Motor neuron (in vitro differentiated cells): ENCODE results near the gene CARD6. TPM values are rescaled to one million over a fixed set of nuclear protein-coding genes. Genes with fewer than 3 reads are reported as not detected.
"Not testable (repeated sequence)": the region's sequence is repeated elsewhere in the genome, so short reads cannot be mapped to it uniquely, and the experiment has no call there.

Experiments
- ATAC-seq, 8 experiments: fragments of 200-7000 bp; cut with Tn5 transposase; replicated peaks in 6 of 8; 2 replicates each; pipeline ENCODE4 v1.8.0; 2021; ENCODE audit warnings: mild to moderate bottlenecking in 8 of 8, moderate library complexity in 8 of 8
- H3K27ac ChIP-seq, 2 donors: fragments of 250-450 bp; sonication (Bioruptor Pico); 2 replicates each; pipeline ENCODE4 v1.9.0; 2021; ENCODE audit warnings: antibody characterized with exemption in 2 of 2, mild to moderate bottlenecking in 2 of 2, moderate library complexity in 1 of 2
- H3K4me1 ChIP-seq, 2 donors: fragments of 250-450 bp; sonication (Bioruptor Pico); replicated peaks in 1 of 2; 2 replicates each; pipeline ENCODE4 v1.6.1; 2021; ENCODE audit warnings: antibody characterized with exemption in 2 of 2, mild to moderate bottlenecking in 2 of 2, moderate library complexity in 1 of 2
- H3K4me3 ChIP-seq, 5 donors: fragments of 250-450 bp; sonication (Bioruptor Pico); 2 replicates each; pipeline ENCODE4 v1.9.0; 2021; ENCODE audit warnings: antibody characterized with exemption in 5 of 5, mild to moderate bottlenecking in 5 of 5, moderate library complexity in 4 of 5
- WGBS, 10 experiments: fragments of 450-650 bp; shearing (Covaris generic); methylation state at CpG; one replicate each; pipeline ENCODE4 v1.0.0; 2022; 5-methylcytosine and 5-hydroxymethylcytosine counted together
- in situ Hi-C, 9 experiments: fragments of 400-800 bp; cut with MboI; loops; one replicate each; pipeline ENCODE4 v1.15.0; 2021; ENCODE audit warnings: low sequenced_read_pairs in 9 of 9, low pct_unique_long_range_greater_than_20kb in 2 of 9; ENCODE audit not compliant: unreplicated experiment in 9 of 9
- total RNA-seq, 8 experiments: library from RNA; unstranded; fragments of 300-600 nt; gene quantifications; 2 replicates each; pipeline versions ENCODE4 v1.2.3 to v1.2.4, GENCODE V29; 2022

Gene CARD6
- total RNA-seq, 8 experiments from 2014 or later = 0.04 to 13.5 (median 0.33) TPM

DNA sequence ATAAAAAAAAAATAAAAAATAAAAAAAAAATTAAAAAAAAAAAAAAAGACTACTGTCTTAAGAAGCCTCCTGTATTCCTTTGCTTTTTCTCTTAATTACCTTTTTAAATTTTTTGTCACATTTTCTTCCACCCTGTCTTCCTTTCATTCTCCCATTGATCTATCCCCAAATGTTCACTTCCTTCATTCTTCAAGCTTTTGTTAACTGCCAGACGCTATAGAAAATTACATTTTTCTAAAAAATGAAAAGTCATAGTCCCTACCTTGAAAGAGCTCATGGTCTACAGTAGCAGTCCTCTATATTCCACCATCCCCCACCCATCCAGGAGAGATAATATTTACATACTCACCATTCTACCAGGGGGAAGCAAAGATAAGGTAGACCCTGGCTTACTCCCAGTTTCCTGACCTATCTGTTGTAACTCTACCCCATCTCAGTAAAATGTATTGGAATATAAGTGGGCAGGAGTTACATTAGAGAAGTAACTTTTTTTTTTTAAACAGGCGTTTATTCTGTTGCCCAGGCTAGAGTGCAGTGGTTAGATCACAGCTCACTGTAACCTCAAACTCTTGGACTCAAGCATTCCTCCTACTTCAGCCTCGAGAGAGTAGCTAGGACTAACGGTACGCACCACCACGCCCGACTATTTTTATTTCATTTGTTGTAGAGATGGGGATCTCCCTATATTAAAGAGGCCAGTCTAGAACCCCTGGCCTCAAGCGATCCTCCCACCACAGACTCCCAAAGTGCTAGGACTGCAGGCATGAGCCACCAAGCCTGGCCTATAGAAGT, 39.2 kb upstream of the CARD6 start:
- in situ Hi-C loops = no loop called here
- peaks cover 5 to 6% of the 10 kb centered on the region in 2 donors for H3K4me1 ChIP-seq
- ATAC-seq = no peak
- H3K4me3 ChIP-seq = no peak overlapping the region
- WGBS, 10 experiments = 55 to 100% (median 90%) methylated on average over 1 to 5 of the region's 8 CpGs; no CpG with 5 or more reads in 1 of the 10 experiments
- H3K27ac ChIP-seq = no peak overlapping the region

DNA sequence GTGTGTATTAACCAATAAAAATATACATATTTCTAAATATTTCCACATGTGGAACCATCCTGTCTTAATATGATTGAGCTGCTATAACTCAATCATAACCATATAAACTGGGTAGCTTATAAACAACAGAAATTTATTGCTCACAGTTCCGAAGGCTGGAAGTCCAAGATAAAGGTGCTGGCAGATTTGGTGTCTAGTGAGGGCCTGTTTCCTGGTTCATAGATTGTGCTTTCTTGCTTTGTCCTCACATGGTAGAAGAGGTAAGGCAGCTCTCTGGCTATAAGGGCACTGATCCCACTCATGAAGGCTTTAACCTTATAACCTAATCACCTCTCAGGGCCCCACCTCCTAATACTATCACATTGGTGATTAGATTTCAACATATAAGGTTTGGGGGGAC, 29.0 kb upstream of the CARD6 start:
- 20 to 100% (median 40%) methylated on average over 1 of the region's 1 CpG; no CpG with 5 or more reads in 5 of the 10 experiments for WGBS, 10 experiments
- no peak for ATAC-seq
- Histone ChIP-seq H3K4me3 (no peak overlapping the region), H3K4me1 (no peaks in the 10 kb centered on the region), H3K27ac (no peak overlapping the region)
- in situ Hi-C loops = no loop called here

DNA sequence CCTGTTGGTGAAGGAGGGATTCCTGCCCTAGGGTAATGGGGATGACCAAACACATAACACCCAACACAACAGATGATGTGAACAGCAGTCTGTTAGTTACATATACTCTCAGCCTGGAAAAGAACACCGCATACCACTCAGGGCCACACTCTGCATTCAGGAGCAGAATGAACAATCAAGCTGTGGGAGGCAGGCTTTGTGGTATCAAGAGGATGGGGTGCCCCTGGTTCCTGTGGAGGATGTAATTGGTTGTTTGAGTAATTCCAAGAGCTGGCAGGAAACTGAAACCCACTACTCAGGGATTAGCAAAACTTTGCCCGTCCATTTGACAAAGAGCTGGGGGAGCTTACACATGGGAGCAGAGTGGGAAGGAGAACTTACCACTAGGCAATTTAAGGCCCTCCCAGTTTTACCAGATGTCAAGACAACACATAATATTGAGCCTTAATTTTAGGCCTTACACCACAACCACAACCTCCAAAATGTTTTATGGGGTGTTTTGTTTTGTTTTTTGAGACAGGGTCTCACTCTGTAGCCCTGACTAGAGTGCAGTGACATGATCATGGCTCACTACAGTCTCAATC, 27.4 kb upstream of the CARD6 start:
- ATAC-seq = no peak
- Histone ChIP-seq H3K4me3 (no peak overlapping the region), H3K4me1 (no peaks in the 10 kb centered on the region), H3K27ac (no peak overlapping the region)
- WGBS, 10 experiments = 80 to 83% (median 83%) methylated on average over 1 of the region's 2 CpGs; no CpG with 5 or more reads in 7 of the 10 experiments
- in situ Hi-C loops = no loop called here

DNA sequence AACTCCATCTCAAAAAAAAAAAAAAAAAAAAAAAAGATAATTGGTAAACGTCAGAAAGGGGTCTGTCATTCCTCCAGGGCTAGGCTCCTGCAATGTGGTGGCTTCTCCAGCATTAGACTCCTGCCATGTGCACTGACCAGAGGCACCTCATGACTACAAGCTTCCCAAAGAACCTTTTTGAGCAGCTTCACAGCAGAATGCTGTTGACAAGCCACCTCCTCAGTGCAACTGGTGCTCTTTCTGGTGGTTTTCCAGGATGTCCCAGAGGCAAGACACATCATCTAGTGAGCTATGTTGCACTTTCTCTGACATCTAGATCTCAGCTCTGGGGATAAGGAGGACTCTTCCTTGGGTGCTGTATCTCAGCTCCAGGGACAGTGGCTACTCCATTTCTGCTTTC, 17.7 kb upstream of the CARD6 start:
- in situ Hi-C loops = no loop called here
- Histone ChIP-seq H3K27ac (no peak overlapping the region), H3K4me3 (no peak overlapping the region), H3K4me1 (no peaks in the 10 kb centered on the region)
- ATAC-seq = peak in 1 of 8 experiments; percentile 37
- WGBS, 10 experiments = 0 to 50% (median 40%) methylated on average over 1 of the region's 1 CpG; no CpG with 5 or more reads in 6 of the 10 experiments

GRCh38 chr5:40825461-40826043, 15.6 kb upstream of the CARD6 start:
- H3K27ac ChIP-seq, H3K4me3 ChIP-seq, in situ Hi-C loops, H3K4me1 ChIP-seq: not testable (repeated sequence)
- ATAC-seq = peak in 4 of 8 experiments; percentile 3 to 15 (median 6)
- 17 to 100% (median 93%) methylated on average over 1 to 7 of the region's 11 CpGs; no CpG with 5 or more reads in 1 of the 10 experiments for WGBS, 10 experiments

- H3K4me3 ChIP-seq = no peak overlapping the region
- H3K4me1 ChIP-seq = no peaks in the 10 kb centered on the region
- ATAC-seq = peak in 1 of 8 experiments; percentile 3
- WGBS, 10 experiments = 69 to 100% (median 99%) methylated on average over 1 to 5 of the region's 5 CpGs; no CpG with 5 or more reads in 4 of the 10 experiments
- no peak overlapping the region for H3K27ac ChIP-seq
- in situ Hi-C loops = no loop called here
These were observed 14.5 kb upstream of the CARD6 start for GRCh38 chr5:40826489-40827187.

DNA sequence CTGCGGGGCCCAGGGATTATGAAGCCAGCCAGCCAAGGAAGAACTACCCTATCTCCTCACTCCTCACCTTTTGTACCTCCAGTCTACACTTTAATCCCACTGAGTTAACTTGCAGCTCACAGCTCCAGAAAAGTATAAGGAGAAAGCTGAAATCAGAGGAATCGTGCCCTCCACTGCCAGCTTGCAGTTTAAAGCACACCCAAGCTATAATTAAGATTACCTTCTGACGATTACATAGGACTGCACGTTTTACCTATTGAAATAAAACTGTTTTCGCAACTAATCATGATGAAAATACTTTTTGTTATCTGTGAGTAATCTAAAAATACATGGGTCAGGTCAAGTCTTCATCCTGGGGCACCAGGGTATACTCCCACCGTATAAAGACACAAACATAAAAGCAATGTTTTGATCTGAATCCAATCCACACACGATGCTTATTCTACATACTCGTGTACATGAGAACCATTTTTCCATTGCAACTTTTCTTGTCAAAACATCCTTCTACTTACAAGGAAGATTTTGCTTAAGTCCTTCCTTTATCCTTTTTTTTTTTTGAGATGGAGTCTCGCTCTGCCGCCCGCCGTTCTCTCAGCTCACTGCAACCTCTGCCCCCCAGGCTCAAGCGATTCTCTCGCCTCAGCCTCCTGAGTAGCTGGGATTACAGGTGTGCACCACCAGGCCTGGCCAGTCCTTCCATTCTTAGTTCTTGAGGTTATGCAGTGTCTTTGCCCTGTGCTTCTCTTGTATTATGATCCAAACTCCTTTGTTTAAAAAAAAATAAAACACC, 13.8 kb upstream of the CARD6 start:
- Histone ChIP-seq H3K4me3 (no peak overlapping the region), H3K4me1 (no peaks in the 10 kb centered on the region), H3K27ac (no peak overlapping the region)
- no peak for ATAC-seq
- 77 to 100% (median 92%) methylated on average over 2 to 14 of the region's 14 CpGs for WGBS, 10 experiments
- in situ Hi-C loops = no loop called here

DNA sequence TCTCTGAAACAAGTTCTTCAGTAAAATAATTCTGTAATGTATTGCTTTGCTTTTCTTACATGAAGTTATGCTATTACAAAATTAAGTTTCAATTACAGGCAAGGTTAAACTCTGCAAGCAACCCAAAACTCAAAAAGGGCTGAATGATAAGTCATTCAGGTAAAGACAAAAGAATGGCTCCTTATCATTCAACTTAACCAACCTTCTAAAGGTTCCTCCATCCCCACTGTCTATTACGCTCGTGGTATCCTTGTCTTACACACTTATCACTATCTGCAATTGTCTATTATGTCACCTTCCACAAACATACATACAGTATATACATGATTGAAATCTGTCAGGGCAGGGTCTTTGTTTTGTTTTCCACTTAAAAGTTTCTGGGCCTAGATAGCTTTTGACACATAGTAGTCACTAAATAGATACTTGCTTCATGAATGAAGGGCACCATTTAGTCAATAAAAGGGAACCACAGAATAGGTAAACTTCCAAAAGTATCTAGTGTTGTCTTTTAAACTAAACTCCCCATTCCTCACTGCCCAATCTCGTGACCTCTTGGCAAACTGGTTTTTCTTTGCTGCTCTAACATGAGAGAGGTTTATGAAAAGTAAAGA, 13.0 kb upstream of the CARD6 start:
- no peak overlapping the region for H3K4me3 ChIP-seq
- ATAC-seq = no peak
- 33 to 100% (median 97%) methylated on average over 1 to 3 of the region's 3 CpGs; no CpG with 5 or more reads in 1 of the 10 experiments for WGBS, 10 experiments
- in situ Hi-C loops = no loop called here
- peaks cover 0 to 3% of the 10 kb centered on the region in 2 donors for H3K4me1 ChIP-seq
- H3K27ac ChIP-seq = no peak overlapping the region

GRCh38 chr5:40828690-40829661, 12.2 kb upstream of the CARD6 start:
- ATAC-seq = no peak
- 90 to 100% (median 100%) methylated on average over 1 to 3 of the region's 3 CpGs; no CpG with 5 or more reads in 1 of the 10 experiments for whole genome bisulfite sequencing, 10 experiments
- Histone ChIP-seq H3K4me3 (no peak overlapping the region), H3K4me1 (peaks cover 0 to 12% of the 10 kb centered on the region in 2 donors), H3K27ac (no peak overlapping the region)
- in situ Hi-C loops = no loop called here

GRCh38 chr5:40829748-40830533, 11.2 kb upstream of the CARD6 start:
- no peak for ATAC-seq
- 80 to 100% (median 92%) methylated on average over 1 to 4 of the region's 13 CpGs; no CpG with 5 or more reads in 3 of the 10 experiments for WGBS, 10 experiments
- in situ Hi-C loops = loop anchor here in 1 of 9 experiments (10.0 kb wide), 1 partner anchor 75 kb away; the partner anchor contains the start of gene TTC33
- no peak overlapping the region for H3K4me3 ChIP-seq
- peaks cover 0 to 12% of the 10 kb centered on the region in 2 donors for H3K4me1 ChIP-seq
- no peak overlapping the region for H3K27ac ChIP-seq
